ENCODE results near the gene TPRG1.

- TF ChIP-seq EZH2 (IDR thresholded peaks at IDR 0.05; ENCODE audit: borderline replicate concordance, low read depth, low read length, severe bottlenecking) (no peak), CTCF (IDR thresholded peaks at IDR 0.05; ENCODE audit: extremely low read depth in 1 of 2, insufficient read depth in 1 of 2, low read depth in 1 of 2, low read length in 2 of 2) (no peak), POLR2A (IDR thresholded peaks at IDR 0.05; ENCODE audit: low read depth, low read length) (no peak), MYC (IDR thresholded peaks at IDR 0.05; ENCODE audit: low read depth, low read length) (no peak)
Measured at GRCh38 chr3:189353988-189354889, 182.5 kb downstream of the TPRG1 start.

Data from endothelial cell of umbilical vein (primary cell).